Measurements from ENCODE around the gene OR4Q2.
"Not testable (repeated sequence)": the region's sequence is repeated elsewhere in the genome, so short reads cannot be mapped to it uniquely, and the experiment has no call there.

The OR4Q2 gene

DNA sequence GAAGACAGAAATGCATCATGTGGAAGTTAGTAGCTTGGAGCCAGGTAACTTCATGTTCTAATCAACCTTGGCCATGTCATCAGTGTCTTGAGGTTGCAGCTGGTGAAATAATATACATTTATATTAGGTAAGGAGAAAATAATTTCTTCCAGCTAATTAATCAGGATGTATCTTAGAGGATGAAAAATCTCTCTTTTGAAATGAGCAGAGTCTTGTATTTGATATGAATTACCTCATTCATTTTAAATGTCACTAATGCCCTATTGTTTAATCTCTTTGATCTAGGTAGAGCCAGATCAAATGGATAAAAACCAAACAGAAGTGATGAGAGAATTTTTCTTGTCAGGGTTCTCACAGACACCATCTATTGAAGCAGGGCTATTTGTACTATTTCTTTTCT lies at the start of gene OR4Q2:
TSS of gene OR4Q2 (plus strand) at position 301 of the 400 bp plus-strand sequence.
- DNase-seq = no peak

DNA sequence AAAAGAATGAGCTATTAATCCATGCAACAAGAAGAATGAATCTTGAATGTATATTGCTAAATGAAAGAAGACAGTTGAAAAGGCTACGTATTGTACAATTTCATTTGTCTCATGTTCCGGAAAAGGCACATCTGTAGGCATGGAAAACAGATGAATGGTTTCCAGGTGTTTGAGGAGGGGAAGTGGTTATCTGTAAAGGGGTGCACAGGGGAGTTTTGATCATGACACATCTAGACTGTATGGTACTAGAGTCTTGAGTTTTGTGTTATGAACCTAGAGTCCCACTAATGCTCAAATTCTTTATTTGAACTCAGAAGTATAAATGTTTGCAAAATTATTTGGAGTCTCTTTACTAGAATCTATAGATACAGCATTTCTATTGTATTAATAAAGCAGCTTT lies 32.2 kb upstream of the OR4Q2 start:
- DNase-seq = not testable (repeated sequence)

DNA sequence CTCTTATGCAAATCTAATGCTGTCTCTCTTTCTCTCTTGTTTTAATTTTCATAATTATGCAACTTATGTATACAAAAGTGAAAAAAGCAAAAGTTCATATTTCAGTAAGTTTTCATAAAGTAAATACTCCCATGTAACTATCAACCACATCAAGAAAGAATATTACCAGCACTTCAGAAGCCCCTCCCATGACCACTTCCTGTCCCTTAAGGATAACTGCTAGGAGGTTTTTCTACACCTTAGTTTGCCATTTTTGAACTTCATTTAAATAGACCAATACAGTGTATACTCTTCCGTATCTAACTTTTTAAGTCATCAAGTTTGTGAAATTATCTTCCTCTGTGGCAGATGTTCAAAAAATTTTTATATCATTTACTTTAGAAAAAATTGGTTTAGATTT lies 27.1 kb upstream of the OR4Q2 start:
- peak; percentile 9 to 55 for DNase-seq

DNA sequence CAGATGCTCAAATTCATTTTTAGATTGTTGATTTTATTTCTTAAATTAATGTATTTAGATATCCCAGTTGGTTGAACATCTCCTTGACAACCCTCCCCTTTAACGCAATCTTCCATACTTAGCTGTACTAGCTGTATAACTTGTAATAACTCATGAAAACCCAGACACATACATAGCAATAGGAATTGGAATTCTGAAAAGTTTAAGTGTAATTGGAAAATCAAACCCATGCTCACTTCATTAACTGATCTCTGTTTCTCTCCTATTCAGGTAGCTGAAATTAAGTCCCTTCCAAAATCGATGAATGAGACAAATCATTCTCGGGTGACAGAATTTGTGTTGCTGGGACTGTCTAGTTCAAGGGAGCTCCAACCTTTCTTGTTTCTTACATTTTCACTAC lies 26.7 kb upstream of the OR4Q2 start, which contains the start of gene OR4K15:
TSS of gene OR4K15 (plus strand) at position 301 of the 400 bp plus-strand sequence. CDS start at position 301, 0 bp downstream.
- DNase-seq = no peak

DNA sequence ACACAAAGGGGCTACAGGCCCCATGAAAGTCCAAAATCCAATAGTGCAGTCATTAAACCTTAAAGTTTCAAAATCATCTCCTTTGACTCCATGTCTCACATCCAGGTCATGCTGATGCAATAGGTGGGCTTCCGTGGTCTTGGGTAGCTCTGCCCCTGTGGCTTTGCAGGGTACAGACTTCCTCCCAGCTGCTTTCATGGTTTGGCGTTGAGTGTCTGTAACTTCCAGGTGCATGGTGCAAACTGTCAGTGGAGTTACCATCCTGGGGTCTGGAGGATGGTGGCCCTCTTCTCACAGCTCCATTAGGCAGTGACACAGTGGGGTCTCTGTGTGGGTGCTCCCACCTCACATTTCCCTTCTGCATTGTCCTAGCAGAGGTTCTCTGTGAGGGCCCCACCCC lies 8.5 kb upstream of the OR4Q2 start:
- no peak for DNase-seq

DNA sequence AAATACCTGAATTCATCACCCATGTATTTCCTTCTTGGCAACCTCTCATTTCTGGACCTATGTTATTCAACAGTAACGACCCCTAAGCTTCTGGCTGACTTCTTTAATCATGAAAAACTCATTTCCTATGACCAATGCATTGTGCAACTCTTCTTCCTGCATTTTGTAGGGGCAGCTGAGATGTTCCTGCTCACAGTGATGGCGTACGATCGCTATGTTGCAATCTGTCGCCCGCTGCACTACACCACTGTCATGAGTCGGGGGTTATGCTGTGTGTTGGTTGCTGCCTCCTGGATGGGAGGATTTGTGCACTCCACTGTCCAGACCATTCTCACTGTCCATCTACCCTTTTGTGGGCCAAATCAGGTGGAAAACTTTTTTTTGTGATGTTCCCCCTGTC lies 356 bp downstream of the OR4Q2 start:
- peak in 1 of 2 donors; percentile 5 for DNase-seq

DNA sequence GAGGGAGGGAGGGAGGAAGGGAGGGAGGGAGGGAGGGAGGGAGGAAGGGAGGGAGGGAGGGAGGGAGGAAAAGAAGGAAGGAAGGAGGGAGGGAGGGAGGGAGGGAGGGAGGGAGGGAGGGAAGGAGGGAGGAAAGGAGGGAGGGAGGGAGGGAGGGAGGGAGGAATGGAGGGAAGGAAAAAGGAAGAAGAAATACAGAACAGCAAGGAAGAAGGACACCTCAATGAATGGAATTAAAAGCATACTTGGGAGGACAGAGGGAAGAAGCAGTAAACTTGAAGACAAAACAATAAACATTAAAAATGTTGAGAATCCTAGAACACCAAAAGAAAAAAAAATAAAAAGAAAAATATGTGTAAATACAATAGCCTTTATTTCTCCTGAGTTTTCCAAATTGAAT lies 6.2 kb downstream of the OR4Q2 start:
- no peak for DNase-seq

DNA sequence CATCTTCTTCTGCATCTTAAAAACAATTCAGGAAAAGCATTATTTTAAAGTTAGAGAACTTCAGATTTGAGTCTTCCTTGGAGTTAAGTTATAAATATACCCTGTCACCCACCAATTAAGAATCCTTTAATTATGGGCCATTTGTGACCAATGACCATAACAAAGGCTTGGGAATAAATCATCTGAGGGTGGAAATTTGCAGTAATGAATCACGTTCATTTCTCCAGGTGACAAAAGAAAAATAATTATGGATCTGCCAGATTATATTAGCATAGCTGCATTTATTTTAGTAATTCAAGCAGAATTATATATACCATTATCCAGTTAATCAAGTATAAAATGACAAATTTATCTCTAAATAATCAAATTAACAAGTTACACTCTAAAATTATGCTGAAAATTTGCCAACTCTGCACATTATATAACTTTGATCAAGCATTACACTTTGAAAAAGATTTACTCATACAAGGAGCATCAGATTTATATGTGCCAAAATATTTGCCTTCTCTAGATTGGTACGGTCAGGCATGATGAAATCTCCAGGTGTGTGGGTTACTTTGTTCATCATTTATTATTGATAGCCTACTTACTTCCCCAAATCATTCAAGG lies 17.4 kb downstream of the OR4Q2 start, which contains the start of gene OR4K14:
TSS of gene OR4K14 (minus strand) at position 51 of the 609 bp plus-strand sequence. CDS start 4,114 bp downstream, outside the sequence.
- no peak for DNase-seq

DNA sequence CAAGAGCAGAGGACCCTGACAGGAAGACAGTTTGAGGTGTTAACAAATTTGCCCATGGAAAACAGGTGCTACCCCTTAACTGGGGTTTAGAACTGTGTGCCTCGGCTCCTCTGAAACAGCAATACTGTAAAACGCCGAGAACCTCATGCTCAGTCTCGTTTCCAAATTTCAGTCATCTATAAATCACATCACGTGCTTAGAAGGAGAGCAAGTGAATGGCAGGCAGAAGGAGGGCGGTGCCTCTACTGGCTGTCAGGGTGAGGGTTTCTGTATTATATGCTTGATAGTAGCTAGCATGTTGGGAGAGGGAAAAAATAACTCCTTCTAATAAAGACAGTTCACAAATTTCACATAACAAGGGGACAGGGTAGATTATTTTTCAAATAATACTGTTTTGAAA lies 29.1 kb downstream of the OR4Q2 start:
- DNase-seq = no peak

DNA sequence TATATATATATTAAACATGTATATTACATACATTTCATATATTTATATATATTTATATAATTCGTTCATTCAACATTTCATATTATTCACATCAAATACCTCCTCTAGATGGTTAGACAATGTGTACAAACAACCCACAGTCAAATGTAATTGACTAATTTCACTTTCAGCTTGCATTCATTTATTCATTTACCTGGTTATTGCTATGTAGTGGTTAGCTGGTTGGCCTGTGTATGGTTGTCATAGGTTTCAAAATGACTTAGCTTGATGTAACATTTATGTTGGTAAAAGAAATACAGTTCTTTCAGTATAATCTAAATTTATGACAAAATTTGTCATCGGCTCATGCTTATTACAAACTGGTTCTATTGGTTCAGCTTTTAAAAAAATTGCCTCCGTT lies 33.5 kb downstream of the OR4Q2 start:
- no peak for DNase-seq

DNA sequence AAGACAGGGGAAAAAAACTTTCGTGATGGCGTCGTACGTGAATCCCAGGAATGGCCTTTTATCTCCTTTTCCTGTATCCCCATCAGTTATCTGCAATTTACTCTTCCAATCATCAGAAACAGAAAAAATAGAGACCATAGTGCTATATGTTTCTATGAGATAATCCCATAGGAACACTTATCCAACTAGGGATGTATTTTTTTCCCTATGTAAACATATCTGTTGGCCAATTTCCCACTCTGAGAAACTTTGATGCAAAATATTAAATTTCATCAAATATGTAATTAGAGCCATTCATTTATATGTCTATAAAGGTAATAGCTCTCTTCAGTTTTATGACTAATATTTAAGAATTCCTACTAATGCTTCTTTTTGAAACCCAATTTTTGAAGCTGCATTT lies 34.0 kb downstream of the OR4Q2 start, which contains the start of gene OR4K13:
TSS of gene OR4K13 (minus strand) at position 101 of the 400 bp plus-strand sequence. CDS start 1,280 bp downstream, outside the sequence.
- no peak for DNase-seq

DNA sequence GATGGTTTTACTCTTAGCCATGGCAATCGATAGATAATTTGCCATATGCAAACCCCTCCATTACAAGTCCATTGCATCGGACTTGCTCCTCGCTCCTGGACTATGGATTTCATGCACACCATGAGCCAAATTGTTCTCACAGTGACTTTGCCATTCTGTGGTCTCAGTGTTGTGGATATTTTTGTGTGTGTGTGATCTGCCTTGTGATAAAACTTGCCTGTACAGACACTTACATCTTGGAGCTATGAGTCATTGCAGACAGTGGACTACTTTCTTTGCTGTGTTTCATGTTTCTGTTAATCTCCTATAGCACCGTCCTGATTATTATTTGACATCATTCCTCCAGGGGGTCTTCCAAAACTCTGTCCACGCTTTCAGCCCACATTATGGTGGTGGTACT lies 42.3 kb downstream of the OR4Q2 start:
- DNase-seq = no peak

DNA sequence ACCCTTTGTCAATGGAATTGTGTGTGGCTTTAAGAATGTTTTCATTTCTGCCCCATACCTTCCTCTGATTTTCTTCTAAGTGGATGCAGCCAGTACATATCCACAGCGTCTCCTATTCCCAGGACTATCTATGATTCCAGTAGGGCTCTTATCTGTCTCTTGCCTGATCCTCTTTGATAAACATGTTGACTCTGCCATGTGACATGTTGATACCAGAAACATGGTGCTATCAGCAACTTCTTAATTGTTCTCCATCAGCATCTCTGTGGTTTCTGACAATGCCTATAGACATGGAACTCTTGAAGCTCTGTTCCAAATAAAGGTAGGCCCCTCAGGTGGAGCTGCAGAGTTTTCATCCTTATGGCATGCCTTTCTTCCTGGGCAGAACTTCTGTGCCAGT lies 46.2 kb downstream of the OR4Q2 start:
- DNase-seq = no peak

Measured in CD4-positive, alpha-beta T cell treated with Interleukin-1 beta for 1 hour (primary cell).